MM.1S (cell line): ENCODE results near the gene PRR15L.

ENCODE experiments used
- DNase-seq: peaks from one replicate; pipeline ENCODE4 v3.0.0-alpha.2; 2015
- H2AFZ ChIP-seq: fragments of 300-600 bp; sonication (generic); 2 replicates; pipeline ENCODE4 v1.6.0; 2016; ENCODE audit warnings: antibody characterized with exemption, low read length
- H3F3A ChIP-seq: fragments of 300-600 bp; sonication (generic); 2 replicates; pipeline ENCODE4 v1.6.1; 2016; ENCODE audit warnings: mild to moderate bottlenecking, antibody characterized with exemption, low read length, moderate library complexity, mixed read lengths; ENCODE audit not compliant: insufficient read depth
- H3K27ac ChIP-seq: fragments of 300-600 bp; sonication (generic); 2 replicates; pipeline ENCODE4 v1.5.1; 2016; ENCODE audit warnings: mild to moderate bottlenecking, low read length
- H3K27me3 ChIP-seq: fragments of 300-600 bp; sonication (generic); replicated peaks from 2 replicates; pipeline ENCODE4 v1.6.0; 2016; ENCODE audit warnings: low read length; ENCODE audit not compliant: insufficient read depth
- H3K36me3 ChIP-seq: fragments of 300-600 bp; sonication (generic); replicated peaks from 2 replicates; pipeline ENCODE4 v1.6.1; 2016; ENCODE audit warnings: mild to moderate bottlenecking, low read length, mixed read lengths; ENCODE audit not compliant: insufficient read depth
- H3K4me1 ChIP-seq: fragments of 300-600 bp; sonication (generic); 2 replicates; pipeline ENCODE4 v1.6.1; 2016; ENCODE audit warnings: low read length, mixed read lengths
- H3K4me2 ChIP-seq: fragments of 300-600 bp; sonication (generic); 2 replicates; pipeline ENCODE4 v1.6.0; 2016; ENCODE audit warnings: low read depth, low read length
- H3K4me3 ChIP-seq: fragments of 300-600 bp; sonication (generic); 2 replicates; pipeline ENCODE4 v1.5.1; 2016; ENCODE audit warnings: low read length, mixed read lengths
- H3K79me2 ChIP-seq: fragments of 300-600 bp; sonication (generic); 2 replicates; pipeline ENCODE4 v1.6.1; 2016; ENCODE audit warnings: mixed run types, low read length, mixed read lengths
- H3K9ac ChIP-seq: fragments of 300-600 bp; sonication (generic); 2 replicates; pipeline ENCODE4 v1.6.1; 2016; ENCODE audit warnings: low read length, mixed read lengths
- H3K9me2 ChIP-seq: fragments of 300-600 bp; sonication (generic); replicated peaks from 2 replicates; pipeline ENCODE4 v1.6.1; 2016; ENCODE audit warnings: mild to moderate bottlenecking, low read length, mixed read lengths; ENCODE audit not compliant: insufficient read depth
- H3K9me3 ChIP-seq: fragments of 300-600 bp; sonication (generic); replicated peaks from 2 replicates; pipeline ENCODE4 v1.6.1; 2016; ENCODE audit warnings: mild to moderate bottlenecking, low read length, mixed read lengths; ENCODE audit not compliant: insufficient read depth
- H4K20me1 ChIP-seq: fragments of 300-600 bp; sonication (generic); 2 replicates; pipeline ENCODE4 v1.6.1; 2016; ENCODE audit warnings: mild to moderate bottlenecking, low read length, moderate library complexity, mixed read lengths; ENCODE audit not compliant: insufficient read depth
- EZH2 ChIP-seq: fragments of 300-600 bp; sonication (generic); optimal IDR thresholded peaks from 2 replicates; pipeline ENCODE3; 2017; ENCODE audit warnings: low read depth, mild to moderate bottlenecking, antibody characterized with exemption, low read length, mixed read lengths
- EZH2phosphoT487 ChIP-seq: fragments of 300-600 bp; sonication (generic); IDR thresholded peaks from 2 replicates; pipeline ENCODE4 v1.6.1; 2018; ENCODE audit warnings: antibody characterized with exemption, low read length
- TF ChIP-seq, protein P1 (sequence below): fragments of 300-600 bp; sonication (generic); IDR thresholded peaks from 2 replicates; pipeline ENCODE4 v1.5.1; 2016; ENCODE audit warnings: antibody characterized with exemption, low read length, mixed read lengths

The PRR15L gene

DNA sequence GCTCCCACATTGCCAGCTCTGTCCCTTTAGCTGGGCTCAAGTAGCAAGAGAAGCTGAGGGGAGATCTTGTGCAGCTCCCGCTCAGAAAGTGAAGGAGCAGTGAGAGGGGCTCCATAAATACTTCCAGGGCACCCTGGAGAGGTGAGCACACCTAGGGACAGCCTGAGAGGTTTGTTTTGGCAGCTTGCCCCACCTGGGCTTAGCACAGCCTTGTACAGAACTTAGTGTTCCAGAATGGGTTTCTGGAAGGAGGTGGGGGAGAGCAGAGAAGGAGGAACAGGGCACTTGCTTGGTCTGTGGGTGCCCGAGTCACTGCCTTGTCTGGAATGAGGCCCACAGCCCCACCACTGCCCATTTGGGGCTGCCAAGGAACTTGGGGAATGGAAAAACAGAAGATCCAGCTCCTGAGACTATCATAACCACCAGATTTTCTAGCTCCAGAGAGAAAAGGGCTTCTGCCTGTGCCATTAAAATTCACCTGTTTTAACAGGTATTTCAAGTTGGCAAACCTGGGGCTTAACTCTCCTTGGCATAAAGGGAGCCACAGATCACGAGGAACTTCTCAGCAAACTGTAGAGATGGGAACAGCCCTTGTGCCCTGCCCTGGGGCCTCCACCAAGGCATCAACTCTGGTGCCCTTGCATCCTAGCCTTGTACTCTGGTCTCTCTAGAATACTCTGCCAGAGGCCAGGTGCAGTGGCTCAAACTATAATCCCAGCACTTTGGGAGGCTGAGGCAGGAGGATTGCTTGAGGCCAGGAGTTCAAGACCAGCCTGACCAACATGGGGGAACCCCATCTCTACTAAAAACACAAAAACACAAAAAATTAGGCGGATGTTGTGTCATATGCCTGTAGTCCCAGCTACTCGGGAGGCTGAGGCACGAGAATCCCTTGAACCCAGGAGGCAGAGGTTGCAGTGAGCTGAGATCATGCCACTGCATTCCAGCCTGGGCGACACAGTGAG, 1.9 kb downstream of the PRR15L start:
- DNase-seq: no peak
- TF ChIP-seq EZH2phosphoT487: no peak
- TF ChIP-seq, protein P1, sequence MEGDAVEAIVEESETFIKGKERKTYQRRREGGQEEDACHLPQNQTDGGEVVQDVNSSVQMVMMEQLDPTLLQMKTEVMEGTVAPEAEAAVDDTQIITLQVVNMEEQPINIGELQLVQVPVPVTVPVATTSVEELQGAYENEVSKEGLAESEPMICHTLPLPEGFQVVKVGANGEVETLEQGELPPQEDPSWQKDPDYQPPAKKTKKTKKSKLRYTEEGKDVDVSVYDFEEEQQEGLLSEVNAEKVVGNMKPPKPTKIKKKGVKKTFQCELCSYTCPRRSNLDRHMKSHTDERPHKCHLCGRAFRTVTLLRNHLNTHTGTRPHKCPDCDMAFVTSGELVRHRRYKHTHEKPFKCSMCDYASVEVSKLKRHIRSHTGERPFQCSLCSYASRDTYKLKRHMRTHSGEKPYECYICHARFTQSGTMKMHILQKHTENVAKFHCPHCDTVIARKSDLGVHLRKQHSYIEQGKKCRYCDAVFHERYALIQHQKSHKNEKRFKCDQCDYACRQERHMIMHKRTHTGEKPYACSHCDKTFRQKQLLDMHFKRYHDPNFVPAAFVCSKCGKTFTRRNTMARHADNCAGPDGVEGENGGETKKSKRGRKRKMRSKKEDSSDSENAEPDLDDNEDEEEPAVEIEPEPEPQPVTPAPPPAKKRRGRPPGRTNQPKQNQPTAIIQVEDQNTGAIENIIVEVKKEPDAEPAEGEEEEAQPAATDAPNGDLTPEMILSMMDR: no peak
- TF ChIP-seq EZH2: no peak
- H3K9me2 ChIP-seq: no peaks in the 10 kb centered on the region
- no peak overlapping the region for H3K9ac ChIP-seq
- peaks cover 20% of the 10 kb centered on the region for H3K4me1 ChIP-seq
- no peak overlapping the region for H3K4me3 ChIP-seq
- no peak overlapping the region for H2AFZ ChIP-seq
- no peak overlapping the region for H3K4me2 ChIP-seq
- H4K20me1 ChIP-seq: no peaks in the 10 kb centered on the region
- H3K79me2 ChIP-seq: no peaks in the 10 kb centered on the region
- H3K36me3 ChIP-seq: no peaks in the 10 kb centered on the region
- H3F3A ChIP-seq: no peaks in the 10 kb centered on the region
- H3K9me3 ChIP-seq: no peaks in the 10 kb centered on the region
- no peak overlapping the region for H3K27ac ChIP-seq
- H3K27me3 ChIP-seq: no peaks in the 10 kb centered on the region

DNA sequence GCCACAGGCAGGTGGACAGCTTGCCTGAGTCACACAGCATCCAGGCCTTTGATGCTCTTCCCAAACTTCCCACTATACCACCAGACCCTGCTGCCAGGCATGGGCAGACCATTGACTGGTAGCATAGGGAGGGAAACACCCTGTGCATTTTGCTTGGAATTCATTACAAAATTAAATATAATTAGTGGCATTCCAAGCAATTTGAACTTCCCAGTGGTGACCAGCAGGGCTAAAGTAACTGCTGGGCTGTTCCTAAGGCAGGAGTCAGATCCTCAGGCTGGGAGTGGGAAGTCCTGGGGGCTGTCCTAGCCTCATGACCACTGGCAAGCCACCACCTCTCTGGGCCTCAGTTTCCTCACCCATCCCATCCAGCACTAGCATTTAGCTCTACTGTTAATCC, 3.8 kb downstream of the PRR15L start:
- Histone ChIP-seq H3K36me3 (no peaks in the 10 kb centered on the region), H4K20me1 (no peaks in the 10 kb centered on the region), H3K9ac (no peak overlapping the region), H3K27ac (no peak overlapping the region), H3K4me1 (peaks cover 36% of the 10 kb centered on the region), H2AFZ (no peak overlapping the region), H3K9me3 (no peaks in the 10 kb centered on the region), H3K79me2 (no peaks in the 10 kb centered on the region), H3K4me3 (no peak overlapping the region), H3K4me2 (no peak overlapping the region), H3K27me3 (no peaks in the 10 kb centered on the region), H3K9me2 (no peaks in the 10 kb centered on the region), H3F3A (peaks cover 16% of the 10 kb centered on the region)
- TF ChIP-seq EZH2phosphoT487 (no peak), EZH2 (no peak)
- TF ChIP-seq, protein P1: no peak
- no peak for DNase-seq

DNA sequence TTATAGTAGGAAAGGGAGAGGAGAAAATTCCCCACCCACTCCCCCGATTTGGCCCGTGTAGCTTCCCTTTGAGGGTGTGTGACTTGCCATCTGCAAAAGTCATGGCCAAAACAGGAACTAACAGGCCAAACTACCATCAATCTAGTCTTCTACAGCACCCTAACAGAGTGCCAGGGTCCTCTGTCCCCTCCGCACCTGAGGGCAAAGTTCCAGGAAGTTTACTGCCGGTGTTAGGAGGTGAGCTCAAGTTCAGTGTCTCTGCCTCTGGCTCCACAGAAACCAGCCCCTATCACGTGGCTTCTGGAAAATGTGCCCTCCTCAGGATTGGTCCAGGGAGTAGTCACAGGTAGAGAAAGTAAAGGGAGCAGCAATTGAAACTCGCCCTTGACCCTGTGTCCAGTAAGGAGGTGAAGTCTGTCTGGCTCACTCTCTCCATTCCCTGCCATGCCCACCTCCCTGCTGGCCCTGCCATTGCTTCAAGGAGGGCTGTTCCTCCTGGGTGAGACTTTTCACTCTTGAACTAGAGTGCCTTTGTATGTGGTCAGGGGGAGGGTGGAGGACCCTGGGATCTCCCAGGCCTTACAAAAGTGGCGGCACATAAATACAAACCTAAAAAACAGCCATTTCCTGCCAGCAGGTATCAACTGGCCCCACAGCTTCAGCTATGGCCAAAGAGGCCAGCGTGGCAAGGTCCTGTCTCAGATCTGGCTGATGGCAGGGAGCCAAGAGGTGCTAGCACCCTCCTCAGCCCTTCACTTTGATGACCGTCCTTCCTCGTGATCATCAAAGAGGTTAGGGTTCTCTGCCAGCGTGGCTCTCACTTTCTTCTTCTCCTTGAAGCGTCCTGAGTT, 5.3 kb downstream of the PRR15L start:
- Histone ChIP-seq H4K20me1 (no peaks in the 10 kb centered on the region), H3K27ac (no peak overlapping the region), H3K9ac (no peak overlapping the region), H3K4me1 (peaks cover 30% of the 10 kb centered on the region), H3F3A (peaks cover 23% of the 10 kb centered on the region), H3K4me2 (no peak overlapping the region), H3K79me2 (no peaks in the 10 kb centered on the region), H2AFZ (no peak overlapping the region), H3K36me3 (no peaks in the 10 kb centered on the region), H3K9me3 (no peaks in the 10 kb centered on the region), H3K9me2 (no peaks in the 10 kb centered on the region), H3K4me3 (no peak overlapping the region), H3K27me3 (no peaks in the 10 kb centered on the region)
- no peak for DNase-seq
- TF ChIP-seq EZH2: no peak
- TF ChIP-seq EZH2phosphoT487: no peak
- TF ChIP-seq, protein P1: no peak
